ENCODE results near the gene FTH1. TPM values are rescaled to one million over a fixed set of nuclear protein-coding genes. Genes with fewer than 3 reads are reported as not detected.

The FTH1 gene
- total and polyA plus RNA-seq, 2 of the 13 experiments (the other 11 are each of a cell fraction or from before 2014, with no cell fraction given): 607 to 760 TPM

DNA sequence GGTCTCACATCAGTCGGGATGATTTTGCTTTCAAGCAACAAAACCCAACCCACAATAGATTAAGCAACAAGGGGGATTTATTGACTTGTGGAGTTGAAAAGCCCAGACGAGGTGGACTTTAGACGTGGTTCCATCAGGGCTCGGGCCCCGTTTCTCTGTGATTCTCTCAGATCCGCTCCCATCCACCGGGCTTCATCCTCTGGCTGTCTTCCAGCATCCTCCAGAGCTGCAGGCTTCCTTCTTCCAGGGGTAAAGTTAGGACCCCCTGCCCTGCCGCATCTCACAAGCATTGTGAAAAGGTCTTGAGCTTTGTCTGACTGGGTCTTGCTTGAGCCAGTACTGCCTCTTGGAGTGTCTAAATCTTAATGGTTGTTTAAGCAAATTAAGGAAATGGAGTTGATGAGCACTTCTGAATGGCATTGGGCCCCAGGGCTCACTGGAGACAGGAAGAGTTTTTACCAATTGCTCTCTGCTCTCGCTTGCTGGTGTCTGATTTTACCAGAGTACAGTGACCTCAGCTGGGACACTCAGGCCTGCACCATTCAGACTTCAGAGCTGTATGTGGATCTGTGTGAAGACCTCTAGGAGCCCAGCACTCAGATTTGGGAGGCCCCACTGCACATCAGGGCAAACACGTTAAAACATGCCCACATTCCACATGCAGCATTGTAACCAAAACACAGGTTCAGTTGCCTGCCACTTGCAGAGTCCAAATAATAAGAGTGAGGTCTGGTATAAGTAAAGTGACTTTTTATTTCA, 13.5 kb upstream of the FTH1 start:
- H3K4me3 ChIP-seq (replicated peaks in 1 of 3; ENCODE audit: insufficient read depth in 1 of 3, low read depth in 2 of 3, low read length in 3 of 3): peak overlapping the region; percentile 2 to 44 (median 2); a peak in 3 of 6 replicates
- no peaks in the 10 kb centered on the region for H4K20me1 ChIP-seq (ENCODE audit: insufficient read depth, low read length)
- WGBS (ENCODE audit: low lambda C conversion rate): 0% methylated on average over 2 of the region's 10 CpGs
- BruUV-seq (replicated peaks): TSS peak; percentile 67
- H3K9me3 ChIP-seq (ENCODE audit: low read length): no peaks in the 10 kb centered on the region
- peak overlapping the region; percentile 54 for H3K9ac ChIP-seq (ENCODE audit: insufficient read depth, low read depth, low read length)
- intact Hi-C loops (cut with micrococcal nuclease; ENCODE audit: unreplicated experiment) (loop anchor here (1.0 to 2.0 kb wide), 2 partner anchors 9 to 16 kb away; no protein-coding TSS in a partner anchor), in situ Hi-C loops (cut with HindIII; ENCODE audit: extremely low pct_ligation_motif_present, low pct_unique_long_range_greater_than_20kb) (no loop called here)
- POLR2A ChIA-PET: interaction anchor here (0.8 to 14.8 kb wide), 9 partner anchors 8 to 82 kb away, joined by 3 to 518 read pairs (median 6); partner anchors contain the start of gene FTH1
- no peaks in the 10 kb centered on the region for H3K79me2 ChIP-seq (ENCODE audit: insufficient read depth, low read length)
- CTCF ChIA-PET (ENCODE audit: low intra/inter-chr PET ratio, low total read pairs): no interaction called here
- H3K27me3 ChIP-seq (ENCODE audit: control insufficient read depth in 1 of 2, insufficient read depth in 2 of 2, low read length in 2 of 2): no peaks in the 10 kb centered on the region
- no peaks in the 10 kb centered on the region for H3K36me3 ChIP-seq (replicated peaks in 1 of 2; ENCODE audit: control insufficient read depth in 1 of 2, insufficient read depth in 2 of 2, low read length in 2 of 2)
- FAIRE-seq (peak; percentile 80), DNase-seq (ENCODE audit: low spot score) (peak; percentile 95), ATAC-seq (peak; percentile 83)
- H3K4me1 ChIP-seq (ENCODE audit: insufficient read depth, low read length): peaks cover 95% of the 10 kb centered on the region
- peak overlapping the region; percentile 85 for H3K4me2 ChIP-seq (ENCODE audit: low read depth, low read length)
- no peak overlapping the region for H2AFZ ChIP-seq (ENCODE audit: low read length)
- peak overlapping the region; percentile 79 for H3K27ac ChIP-seq (ENCODE audit: extremely low read length, insufficient read depth, low read length)
- TF ChIP-seq RBM22 (optimal IDR thresholded peaks at IDR 0.05; ENCODE audit: low read length) (no peak), SIX4 (CRISPR knock-in tag; IDR thresholded peaks at IDR 0.05) (no peak), NBN (conservative IDR thresholded peaks at IDR 0.05) (no peak), ZSCAN25 (CRISPR knock-in tag; IDR thresholded peaks at IDR 0.05) (no peak), ZFP37 (CRISPR knock-in tag; IDR thresholded peaks at IDR 0.05; ENCODE audit: borderline replicate concordance) (no peak), ZBTB20 (CRISPR knock-in tag; IDR thresholded peaks at IDR 0.05; ENCODE audit: borderline replicate concordance, low read depth) (no peak), NR1H2 (CRISPR knock-in tag; IDR thresholded peaks at IDR 0.05; ENCODE audit: borderline replicate concordance, low read depth) (no peak), SRSF4 (IDR thresholded peaks at IDR 0.05; ENCODE audit: low read depth, low read length, poor library complexity, severe bottlenecking) (no peak), ZNF564 (CRISPR knock-in tag; IDR thresholded peaks at IDR 0.05) (no peak; the same call in 1 of the 2 replicates), ZNF496 (CRISPR knock-in tag; IDR thresholded peaks at IDR 0.05; ENCODE audit: insufficient replicate concordance) (no peak), TP53 (CRISPR knock-in tag; conservative IDR thresholded peaks at IDR 0.05) (no peak; the same call in 1 of the 2 replicates), JUN (CRISPR knock-in tag; IDR thresholded peaks at IDR 0.05) (no peak), CERS6 (CRISPR knock-in tag; IDR thresholded peaks at IDR 0.05) (no peak), NR0B2 (CRISPR knock-in tag; IDR thresholded peaks at IDR 0.05) (0 out of 2 replicates have a peak, but pooled peaks have one; percentile 42), ZC3H13 (CRISPR knock-in tag; IDR thresholded peaks at IDR 0.05) (no peak), TOPORS (CRISPR knock-in tag; IDR thresholded peaks at IDR 0.05) (no peak), ZNF781 (CRISPR knock-in tag; IDR thresholded peaks at IDR 0.05; ENCODE audit: borderline replicate concordance, not compliant biosample characterization) (no peak)
- TF ChIP-seq, protein P1, sequence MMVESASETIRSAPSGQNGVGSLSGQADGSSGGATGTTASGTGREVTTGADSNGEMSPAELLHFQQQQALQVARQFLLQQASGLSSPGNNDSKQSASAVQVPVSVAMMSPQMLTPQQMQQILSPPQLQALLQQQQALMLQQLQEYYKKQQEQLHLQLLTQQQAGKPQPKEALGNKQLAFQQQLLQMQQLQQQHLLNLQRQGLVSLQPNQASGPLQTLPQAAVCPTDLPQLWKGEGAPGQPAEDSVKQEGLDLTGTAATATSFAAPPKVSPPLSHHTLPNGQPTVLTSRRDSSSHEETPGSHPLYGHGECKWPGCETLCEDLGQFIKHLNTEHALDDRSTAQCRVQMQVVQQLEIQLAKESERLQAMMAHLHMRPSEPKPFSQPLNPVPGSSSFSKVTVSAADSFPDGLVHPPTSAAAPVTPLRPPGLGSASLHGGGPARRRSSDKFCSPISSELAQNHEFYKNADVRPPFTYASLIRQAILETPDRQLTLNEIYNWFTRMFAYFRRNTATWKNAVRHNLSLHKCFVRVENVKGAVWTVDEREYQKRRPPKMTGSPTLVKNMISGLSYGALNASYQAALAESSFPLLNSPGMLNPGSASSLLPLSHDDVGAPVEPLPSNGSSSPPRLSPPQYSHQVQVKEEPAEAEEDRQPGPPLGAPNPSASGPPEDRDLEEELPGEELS (CRISPR knock-in tag; IDR thresholded peaks at IDR 0.05): peak; percentile 76
- TF ChIP-seq, protein P2, sequence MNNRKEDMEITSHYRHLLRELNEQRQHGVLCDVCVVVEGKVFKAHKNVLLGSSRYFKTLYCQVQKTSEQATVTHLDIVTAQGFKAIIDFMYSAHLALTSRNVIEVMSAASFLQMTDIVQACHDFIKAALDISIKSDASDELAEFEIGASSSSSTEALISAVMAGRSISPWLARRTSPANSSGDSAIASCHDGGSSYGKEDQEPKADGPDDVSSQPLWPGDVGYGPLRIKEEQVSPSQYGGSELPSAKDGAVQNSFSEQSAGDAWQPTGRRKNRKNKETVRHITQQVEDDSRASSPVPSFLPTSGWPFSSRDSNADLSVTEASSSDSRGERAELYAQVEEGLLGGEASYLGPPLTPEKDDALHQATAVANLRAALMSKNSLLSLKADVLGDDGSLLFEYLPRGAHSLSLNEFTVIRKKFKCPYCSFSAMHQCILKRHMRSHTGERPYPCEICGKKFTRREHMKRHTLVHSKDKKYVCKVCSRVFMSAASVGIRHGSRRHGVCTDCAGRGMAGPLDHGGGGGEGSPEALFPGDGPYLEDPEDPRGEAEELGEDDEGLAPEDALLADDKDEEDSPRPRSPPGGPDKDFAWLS (CRISPR knock-in tag; IDR thresholded peaks at IDR 0.05; ENCODE audit: borderline replicate concordance): no peak

Data from HepG2 (cell line).